ENCODE measurements around the gene TMEM37.

- TF ChIP-seq CTCF (IDR thresholded peaks at IDR 0.05) (no peak), EP300 (IDR thresholded peaks at IDR 0.05) (no peak)
These were observed 13.7 kb upstream of the TMEM37 start for GRCh38 chr2:119417908-119418307.

All from tibial nerve (tissue), 4 donors.